ENCODE data around the gene RAD9A.

RAD9A gene

GRCh38 chr11:67375320-67376055, 16.3 kb upstream of the RAD9A start:
- no peak for DNase-seq

DNA sequence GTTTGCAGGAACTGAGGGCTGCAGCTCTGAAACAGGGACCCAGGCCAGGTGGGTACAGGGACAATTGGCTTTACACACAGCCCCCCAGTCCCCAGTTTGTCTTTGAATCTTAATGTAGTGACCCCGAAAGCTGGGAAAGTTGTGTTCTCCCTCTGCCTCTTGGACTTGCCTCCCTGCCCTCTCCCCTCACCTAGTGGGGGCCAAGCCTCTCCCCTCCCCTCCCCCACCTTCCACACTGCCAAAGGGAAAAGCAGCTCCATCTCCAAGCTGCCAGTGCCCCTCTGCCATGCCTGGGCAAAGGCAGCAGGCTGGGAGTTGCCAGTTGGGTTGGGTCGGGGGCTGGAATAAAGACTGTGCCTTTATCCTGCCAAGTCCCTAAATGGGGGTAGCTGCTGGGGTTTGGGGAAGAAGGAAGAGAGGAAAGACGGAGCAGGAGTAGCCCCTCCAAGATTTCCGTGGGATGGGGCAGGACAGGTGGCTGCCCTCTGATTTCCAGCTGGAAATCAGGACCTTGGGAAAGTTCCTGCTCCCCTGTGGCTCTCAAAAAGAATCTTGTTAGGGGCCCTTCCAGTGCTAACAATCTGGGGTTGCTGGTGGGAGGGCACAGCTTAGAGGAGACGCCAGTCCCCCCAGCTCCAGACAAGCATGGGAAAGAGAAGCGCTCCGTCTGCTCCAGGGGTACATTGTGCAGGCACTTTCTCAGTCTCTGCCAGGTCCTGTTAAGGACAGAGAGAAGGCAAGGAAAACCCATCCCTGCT, 15.5 kb upstream of the RAD9A start:
- no peak for DNase-seq

DNA sequence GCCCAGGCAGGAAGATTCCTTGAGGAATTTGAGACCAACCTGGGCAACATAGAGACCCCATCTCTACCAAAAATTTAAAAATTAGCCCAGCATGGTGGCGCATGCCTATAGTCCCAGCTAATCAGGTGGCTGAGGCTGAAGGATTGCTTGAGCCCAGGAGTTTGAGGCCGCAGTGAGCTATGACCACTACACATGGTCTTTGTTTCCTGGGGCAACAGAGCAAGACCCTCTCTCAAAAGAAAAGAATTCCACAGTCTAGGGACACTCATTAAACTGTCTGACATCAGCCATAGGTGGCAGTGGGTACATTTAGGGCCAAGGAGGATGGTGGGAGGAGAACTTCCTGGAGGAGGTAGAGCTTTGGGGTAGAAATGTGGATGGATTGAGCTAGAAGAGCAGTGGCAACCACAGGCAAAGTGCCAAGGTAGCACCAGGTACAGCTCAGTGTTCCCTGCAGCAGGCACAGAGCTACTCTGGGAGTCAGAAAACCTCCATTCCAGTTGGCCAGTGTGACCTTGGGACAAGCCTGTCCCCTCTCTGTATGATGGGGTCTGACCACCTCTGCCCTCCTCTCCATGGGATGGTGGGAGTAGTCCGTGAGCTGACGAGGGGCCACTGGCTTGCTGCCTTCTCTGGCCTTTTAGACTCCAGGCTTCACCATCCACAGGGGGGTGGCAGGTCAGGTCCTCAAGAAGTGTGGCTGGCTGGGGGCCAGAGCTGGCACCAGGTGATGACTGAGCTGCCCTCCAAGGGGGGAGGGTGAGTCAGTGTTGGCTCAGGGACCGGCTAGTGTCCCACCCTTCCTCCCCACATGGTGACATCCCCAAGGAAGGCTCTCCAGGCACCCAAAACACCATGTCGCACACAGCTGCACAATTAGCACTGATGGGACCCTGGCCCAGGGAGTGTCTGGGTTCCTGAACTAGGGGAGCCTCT, 14.6 kb upstream of the RAD9A start:
- DNase-seq: no peak

DNA sequence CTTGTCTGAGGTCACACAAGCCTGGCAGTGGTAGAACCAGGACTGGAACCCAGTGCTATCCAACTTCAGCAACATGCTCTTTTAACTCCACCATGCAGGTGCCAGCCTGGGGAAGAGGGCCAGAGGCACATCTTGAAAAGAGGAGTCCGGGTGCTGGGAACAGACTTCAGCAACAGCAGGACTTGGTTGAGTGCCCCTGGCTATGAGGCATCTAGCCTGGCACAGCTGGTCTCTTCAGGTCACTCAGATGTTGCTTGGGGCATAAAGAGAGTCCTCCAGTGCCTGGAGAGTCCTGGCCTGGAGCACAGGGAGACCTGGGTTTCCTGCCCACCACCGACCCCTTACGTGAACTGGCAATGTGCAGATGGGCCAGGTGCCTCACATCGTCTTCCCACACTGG, 13.2 kb upstream of the RAD9A start:
- DNase-seq: no peak

GRCh38 chr11:67379061-67380058, 12.4 kb upstream of the RAD9A start:
- DNase-seq: no peak

DNA sequence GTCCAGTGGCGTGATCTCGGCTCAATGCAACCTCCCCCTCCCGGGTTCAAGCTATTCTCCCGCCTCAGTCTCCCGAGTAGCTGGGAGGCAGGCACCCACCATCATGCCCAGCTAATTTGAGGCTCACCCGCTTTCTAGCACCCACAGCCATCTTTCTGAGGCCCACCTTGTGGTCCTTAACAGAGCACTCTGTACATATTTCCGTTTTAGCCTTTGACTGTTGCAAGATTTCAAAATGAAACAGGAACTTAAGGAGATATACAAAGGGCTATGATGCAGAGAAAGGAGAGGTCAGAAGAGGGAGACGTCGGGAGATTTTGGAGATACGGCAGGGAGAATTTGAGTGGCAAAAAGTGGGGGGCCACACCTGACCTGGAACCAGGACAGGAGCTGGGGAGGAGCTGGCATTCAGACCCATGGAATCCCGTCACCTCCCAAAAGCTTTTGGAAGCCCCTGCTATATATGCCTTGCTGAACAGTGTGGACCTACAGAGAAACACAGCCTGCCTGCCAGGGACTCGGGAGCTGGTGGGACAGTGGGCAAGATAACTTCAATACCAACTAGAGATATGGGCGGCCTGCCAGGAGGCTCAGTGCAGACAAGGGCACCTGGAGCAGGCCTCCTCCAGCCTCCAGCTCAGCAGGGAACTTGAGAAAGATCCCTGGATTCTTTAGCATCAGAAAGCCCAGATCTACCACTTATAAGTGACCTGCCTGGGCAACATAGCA, 10.4 kb upstream of the RAD9A start:
- DNase-seq: peak; percentile 16

GRCh38 chr11:67382276-67383136, 9.3 kb upstream of the RAD9A start:
- DNase-seq: no peak

- no peak for DNase-seq
Observed at GRCh38 chr11:67384851-67385366, 6.9 kb upstream of the RAD9A start.

- no peak for DNase-seq
Observed at GRCh38 chr11:67387069-67387468, 4.7 kb upstream of the RAD9A start.

DNA sequence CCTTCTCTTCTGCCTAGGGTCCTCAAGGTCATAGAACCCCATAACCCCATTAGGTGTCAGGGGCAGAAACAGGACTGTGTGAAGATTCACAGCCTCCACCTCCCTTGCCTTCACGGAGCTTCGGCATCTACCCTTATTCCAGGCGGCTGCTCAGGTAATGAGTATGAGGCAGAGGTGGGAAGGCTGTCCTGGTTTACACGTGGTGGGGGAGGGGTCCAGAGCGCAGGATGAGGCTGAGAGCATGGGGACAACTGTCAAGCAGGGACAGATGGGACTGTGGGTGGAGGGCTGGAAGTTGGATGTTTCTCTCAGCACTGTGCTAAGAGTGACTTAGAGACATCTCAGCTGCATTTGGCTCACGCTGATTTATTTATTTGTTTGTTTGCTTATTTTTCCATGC, 4.3 kb upstream of the RAD9A start:
- DNase-seq: no peak

DNA sequence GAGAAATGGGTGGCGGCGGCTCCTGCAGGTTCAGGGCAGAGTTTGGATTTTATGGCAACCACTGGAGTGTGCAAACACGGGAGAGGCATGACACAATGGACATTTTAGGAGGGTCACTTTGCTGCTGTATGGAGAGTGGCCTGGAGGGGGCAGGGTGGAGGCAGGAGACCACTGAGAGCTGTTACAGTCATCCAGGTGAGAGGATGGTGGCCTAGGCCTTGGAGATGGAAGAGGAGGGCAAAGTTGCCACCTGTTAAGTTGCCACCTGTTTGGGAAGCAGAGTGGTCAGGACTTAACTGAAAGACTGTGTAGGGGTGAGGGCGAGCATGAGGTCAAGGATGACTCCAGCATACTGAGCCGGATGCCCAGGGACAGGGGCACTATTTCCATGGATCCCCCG, 2.3 kb upstream of the RAD9A start:
- DNase-seq: no peak

DNA sequence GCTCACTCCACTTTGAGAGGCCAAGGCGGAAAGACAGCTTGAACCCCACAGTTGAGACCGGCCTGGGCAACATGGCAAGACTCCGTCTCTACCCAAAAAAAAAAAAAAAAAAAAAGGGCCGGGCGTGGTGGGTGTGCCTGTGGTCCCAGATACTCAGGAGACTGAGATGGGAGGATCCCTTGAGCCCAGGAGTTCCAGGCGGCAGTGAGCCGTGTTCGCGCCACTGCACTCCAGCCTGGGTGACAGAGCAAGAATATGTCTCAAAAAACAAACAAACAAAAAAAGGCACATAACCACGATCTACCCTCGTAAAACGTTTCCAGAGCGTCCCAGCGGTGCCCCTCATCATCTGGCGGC, 861 bp upstream of the RAD9A start:
- DNase-seq: no peak

DNA sequence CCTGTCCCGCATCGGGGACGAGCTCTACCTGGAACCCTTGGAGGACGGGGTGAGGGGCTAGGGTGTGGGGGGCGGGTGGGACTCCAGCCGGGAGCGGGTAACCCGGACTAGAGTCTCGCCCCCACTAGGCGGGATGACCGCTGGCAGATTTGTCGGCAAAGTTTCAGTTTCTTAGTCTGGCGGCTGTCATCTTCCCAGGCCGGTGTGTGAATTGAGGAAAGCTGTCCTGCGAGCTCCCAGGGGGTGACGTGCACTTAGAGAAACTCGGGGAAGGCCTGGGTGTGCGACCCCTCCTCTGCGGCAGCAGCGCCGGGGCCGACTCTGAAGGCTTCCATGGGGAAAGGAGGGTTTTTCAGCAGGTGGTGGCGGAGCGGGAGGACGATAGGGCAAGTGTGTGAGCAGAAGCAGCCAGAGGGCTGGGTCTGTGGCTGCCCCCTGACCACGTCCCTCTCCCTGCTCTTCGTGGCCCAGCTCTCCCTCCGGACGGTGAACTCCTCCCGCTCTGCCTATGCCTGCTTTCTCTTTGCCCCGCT, 463 bp downstream of the RAD9A start:
- no peak for DNase-seq

GRCh38 chr11:67393437-67393836, 1.7 kb downstream of the RAD9A start:
- DNase-seq: no peak

DNA sequence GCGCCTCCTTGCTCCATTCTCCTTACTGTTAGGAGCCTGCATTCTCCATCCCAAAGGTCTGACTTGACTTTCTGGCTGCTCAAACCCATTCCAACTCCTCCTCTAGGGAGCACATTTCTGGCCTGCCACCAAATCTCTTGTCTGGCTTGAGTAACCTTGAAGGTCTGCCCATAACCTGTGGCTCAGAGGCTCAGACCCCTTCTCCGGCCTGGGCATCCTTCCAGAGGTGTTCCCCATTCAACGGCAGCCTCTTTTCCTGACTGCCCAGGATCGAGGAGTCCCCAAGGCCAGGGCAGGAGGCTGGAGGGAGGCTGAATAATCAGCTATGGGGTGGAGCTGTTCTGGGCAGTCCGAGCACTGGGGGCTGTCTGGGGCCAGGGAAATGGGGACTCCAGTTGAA, 2.2 kb downstream of the RAD9A start:
- no peak for DNase-seq

DNA sequence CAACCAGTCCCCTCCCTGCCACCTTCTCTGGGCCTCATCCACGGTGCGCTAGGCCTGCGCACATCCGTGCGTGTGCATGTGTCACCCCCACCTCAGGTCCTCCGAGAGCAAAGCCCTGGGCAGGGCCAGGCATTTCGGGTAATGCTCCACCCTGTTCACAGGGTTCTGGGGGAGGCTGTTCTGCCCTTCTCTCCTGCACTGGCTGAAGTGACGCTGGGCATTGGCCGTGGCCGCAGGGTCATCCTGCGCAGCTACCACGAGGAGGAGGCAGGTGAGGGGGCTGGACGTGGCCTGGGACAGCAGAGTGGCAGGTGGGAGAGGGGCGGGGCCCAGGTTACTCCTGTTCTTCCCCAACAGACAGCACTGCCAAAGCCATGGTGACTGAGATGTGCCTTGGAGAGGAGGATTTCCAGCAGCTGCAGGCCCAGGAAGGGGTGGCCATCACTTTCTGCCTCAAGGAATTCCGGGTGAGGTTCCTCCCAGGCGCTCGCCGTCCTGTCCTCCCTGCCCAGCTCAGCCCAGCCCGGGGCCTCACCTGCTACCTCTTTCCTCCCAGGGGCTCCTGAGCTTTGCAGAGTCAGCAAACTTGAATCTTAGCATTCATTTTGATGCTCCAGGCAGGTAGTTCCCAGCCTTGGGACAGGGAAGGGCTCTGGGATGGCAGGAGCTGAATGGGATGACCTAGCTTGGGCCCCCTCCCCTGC, 3.9 kb downstream of the RAD9A start:
- no peak for DNase-seq

DNA sequence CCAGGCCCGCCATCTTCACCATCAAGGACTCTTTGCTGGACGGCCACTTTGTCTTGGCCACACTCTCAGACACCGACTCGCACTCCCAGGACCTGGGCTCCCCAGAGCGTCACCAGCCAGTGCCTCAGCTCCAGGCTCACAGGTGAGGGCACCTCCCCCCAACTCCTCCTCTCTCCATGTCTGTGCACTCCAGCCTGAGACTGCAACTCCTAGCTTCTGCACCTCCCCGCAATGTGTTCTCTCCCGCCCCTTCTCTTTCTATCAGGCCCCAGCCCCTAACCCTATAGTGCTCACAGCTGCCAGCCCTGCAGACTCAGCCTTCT, 4.4 kb downstream of the RAD9A start:
- DNase-seq: no peak

GRCh38 chr11:67396587-67397389, 5.0 kb downstream of the RAD9A start:
- no peak for DNase-seq

DNA sequence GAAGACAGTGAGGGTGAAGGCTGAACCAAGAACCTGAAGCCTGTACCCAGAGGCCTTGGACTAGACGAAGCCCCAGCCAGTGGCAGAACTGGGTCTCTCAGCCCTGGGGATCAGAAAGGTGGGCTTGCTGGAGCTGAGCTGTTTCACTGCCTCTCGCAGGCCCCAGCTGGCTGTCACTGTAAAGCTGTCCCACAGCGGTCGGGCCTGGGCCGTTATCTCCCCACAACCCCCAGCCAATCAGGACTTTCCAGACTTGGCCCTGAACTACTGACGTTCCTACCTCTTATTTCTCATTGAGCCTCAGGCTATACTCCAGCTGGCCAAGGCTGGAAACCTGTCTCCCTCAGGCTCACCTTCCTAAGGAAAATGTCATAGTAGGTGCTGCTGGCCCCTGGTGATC, 5.8 kb downstream of the RAD9A start:
- no peak for DNase-seq

All from SIG-M5 (cell line).